Inferior parietal cortex (tissue), 1 donor: ENCODE data around the gene NANOS1.
A peak's percentile ranks its signal among the peaks of the same experiment; 100 is the strongest.
"Not testable (repeated sequence)": the region's sequence is repeated elsewhere in the genome, so short reads cannot be mapped to it uniquely, and the experiment has no call there.

ENCODE experiments used
- DNase-seq: peaks from one replicate; pipeline ENCODE4 v3.0.0-alpha.2; 2016; ENCODE audit errors: extremely low spot score

Gene NANOS1

GRCh38 chr10:119006451-119007210 is 22.9 kb upstream of the NANOS1 start:
- DNase-seq = peak; percentile 57

DNA sequence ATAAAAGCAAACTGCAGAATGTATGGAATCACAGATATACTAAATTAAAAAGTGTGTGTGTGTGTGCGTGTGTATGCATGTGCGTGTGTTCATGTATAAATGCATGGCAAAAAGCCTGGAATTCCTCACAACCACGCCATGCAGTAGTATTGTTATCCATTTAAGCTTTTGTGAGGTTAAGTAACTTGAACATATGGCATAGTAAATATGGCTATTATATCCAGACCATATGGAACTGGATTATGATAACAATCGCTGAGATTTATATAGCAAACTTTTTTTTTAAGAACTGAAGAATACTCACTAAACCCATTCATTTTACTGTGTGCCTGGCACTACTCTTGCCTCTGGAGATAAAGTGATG is 22.3 kb upstream of the NANOS1 start:
- DNase-seq = peak; percentile 22

GRCh38 chr10:119020627-119020946 is 8.9 kb upstream of the NANOS1 start:
- no peak for DNase-seq

GRCh38 chr10:119022846-119023552 is 6.5 kb upstream of the NANOS1 start:
- no peak for DNase-seq

GRCh38 chr10:119023553-119023868 is 6.0 kb upstream of the NANOS1 start:
- DNase-seq = no peak

DNA sequence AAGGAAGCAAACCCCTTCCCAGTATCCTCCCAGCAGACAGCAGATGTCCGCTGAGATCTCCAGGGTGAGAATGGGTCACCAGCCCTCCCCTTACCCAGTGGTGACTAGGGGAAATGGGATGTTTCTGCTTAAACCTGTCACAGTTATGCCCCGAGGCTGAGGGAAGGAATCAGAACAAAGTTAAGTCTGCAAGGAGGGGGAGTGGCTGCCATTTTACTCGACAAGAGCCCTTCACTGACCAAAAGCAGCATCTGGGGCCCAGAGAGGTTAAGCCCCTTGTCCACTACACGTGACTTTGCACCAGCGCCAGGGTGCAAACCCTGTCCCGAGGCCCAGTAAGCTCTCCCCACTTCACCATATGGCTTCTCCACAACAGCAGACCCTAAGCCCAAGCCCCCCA is 4.6 kb upstream of the NANOS1 start:
- DNase-seq = no peak

DNA sequence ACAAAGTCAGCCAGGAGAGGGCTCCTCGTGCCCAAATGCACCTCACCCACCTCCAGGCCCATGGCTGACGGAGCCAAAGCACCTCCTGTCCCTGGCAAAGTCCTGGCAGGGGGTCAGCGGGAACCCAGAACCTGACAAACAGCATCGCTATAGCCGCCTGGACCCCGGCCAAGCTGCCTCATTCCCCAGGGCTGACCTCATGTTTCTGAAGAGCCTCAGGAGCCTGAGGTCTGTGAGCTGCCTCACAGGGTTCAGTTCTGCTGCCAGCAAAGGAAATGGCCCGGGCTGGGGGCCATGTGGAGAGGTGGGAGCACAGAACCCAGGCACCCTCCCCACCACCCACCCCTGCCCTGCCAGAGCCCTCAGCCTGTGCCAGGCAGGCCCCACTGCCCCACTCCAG is 4.2 kb upstream of the NANOS1 start:
- no peak for DNase-seq

DNA sequence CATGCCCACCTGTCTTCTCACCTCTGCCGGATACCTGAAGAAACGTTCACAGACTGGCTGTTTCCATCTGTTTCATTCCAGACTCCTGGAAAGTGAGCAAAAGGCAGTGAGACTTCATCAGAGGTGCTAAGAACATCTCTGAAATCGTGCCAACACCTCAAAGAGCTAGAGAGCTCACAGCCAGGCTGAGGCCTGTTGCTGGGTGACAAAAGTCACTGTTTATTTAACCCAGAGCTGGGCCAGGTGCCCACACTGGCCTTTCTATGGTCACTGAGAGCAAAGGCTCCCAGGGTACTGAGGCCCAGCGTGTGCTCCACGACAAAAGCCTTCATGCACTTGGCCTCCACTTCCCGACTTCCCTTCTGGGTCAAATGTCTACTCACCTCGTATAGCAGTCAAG is 3.7 kb upstream of the NANOS1 start:
- DNase-seq = no peak

DNA sequence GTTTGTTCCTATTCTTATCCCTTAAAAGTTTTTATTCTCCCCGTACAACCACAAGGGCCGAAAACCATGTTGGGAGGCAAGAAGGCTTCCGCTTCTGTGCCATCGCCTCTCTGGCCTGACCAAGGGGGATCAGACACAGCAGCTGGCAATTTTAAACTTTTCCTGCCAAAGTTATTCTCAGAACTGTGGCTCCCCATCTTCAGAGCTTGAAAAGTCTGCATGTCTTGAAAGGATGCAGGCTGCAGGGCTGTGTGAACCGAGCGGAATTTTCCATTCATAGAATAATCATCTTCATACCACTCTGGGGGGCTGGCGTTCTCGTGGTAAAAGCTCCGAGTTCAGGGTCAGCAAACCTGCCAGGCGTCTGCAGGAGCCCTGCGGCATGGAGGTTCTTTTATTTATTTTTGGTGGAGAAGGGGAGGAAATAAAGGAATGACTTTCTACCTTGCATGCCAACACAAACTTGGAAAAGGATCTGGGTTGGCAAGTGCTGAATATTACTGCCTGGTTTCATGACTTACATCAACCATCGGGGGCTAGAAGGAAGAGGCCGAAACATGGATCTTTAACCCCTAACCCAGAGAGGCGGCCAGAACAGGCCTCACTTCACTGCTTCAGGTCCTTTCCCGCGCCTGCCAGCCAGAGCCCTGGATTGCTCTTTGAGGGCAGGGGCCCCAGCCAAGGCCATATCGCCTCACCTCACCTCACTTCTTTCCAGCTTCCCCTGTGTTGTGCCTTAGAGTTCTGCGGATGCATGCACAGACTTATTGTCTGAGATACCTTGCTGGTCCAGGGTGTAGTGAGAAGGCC is 3.0 kb upstream of the NANOS1 start:
- no peak for DNase-seq

DNA sequence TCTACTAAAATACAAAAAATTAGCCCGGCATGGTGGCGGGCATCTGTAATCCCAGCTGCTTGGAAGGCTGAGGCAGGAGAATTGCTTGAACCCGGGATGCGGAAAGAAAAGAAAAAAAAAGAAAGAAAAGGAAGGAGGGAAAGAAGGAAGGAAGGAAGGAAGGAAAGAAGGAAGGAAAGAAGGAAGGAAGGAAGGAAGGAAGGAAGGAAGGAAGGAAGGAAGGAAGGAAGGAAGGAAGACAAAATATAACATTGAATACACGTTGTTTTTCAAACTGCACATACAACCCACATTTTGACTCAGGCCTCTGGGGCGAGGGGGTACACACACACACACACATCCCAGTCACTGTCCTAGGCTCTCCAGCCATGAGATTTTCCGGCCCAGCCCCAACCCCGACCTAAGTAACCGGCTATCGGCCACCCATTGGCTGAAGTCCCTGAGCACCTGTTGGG is 1.0 kb upstream of the NANOS1 start:
- not testable (repeated sequence) for DNase-seq

GRCh38 chr10:119028900-119029612 is 458 bp upstream of the NANOS1 start:
- DNase-seq = peak; percentile 84

DNA sequence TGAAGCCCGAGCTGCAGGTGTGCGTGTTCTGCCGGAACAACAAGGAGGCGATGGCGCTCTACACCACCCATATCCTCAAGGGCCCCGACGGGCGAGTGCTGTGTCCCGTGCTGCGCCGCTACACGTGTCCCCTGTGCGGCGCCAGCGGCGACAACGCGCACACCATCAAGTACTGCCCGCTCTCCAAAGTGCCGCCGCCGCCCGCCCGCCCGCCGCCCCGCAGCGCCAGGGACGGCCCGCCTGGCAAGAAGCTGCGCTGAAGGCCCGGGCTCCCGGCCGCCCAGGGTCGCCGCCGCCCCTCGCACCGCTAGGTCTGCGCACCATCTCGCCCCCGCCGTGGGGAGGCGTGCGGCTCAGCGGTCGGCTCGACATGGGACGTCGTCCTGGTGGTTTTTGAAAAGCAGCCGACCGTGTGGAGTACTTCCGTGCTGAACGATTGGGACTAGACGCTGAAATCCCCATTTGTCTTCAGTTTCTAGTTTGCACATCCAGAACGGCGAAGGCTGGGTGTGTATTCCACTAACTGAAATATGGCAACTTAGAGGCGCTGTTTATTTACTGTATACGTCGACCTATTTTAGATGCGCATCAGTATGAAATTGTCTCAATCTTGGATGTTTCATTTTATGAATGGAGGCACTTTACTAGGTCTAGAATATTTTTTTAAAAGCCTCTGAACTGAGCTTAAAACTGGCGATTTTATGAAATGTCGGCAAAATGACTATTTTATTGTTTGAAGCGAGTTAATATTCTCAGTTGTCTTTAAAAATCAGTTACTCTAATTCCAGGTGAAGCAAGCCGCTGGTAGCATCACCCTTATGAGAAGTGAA is 1.1 kb downstream of the NANOS1 start:
- peak; percentile 21 for DNase-seq

DNA sequence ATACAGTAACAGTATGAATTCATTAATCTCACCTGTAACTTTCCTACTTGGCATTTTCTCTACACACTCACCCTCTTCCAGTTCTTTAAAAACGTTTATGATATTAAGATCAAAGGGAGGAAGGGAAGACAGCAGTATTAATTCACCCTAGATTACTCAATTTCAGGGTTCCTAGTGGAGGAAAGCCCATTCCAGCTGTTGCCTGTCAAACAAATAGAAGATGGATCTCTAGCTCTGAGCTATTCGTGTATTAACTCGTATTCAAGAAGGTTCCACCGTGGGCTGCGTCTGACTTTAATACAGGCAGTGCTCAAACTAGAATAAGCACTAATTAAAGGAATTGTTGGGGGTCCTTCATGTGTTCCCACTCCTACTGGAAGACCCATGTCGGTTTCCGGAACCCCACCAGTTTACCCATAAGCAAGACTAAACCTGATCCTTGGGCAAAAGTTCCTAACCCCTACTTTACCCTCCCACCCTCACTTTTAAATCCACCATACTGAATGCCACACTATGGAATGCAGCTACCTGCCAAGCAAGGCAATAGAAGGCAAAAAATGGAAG is 2.1 kb downstream of the NANOS1 start:
- DNase-seq = no peak

GRCh38 chr10:119039161-119039560 is 9.6 kb downstream of the NANOS1 start:
- no peak for DNase-seq

GRCh38 chr10:119041326-119041725 is 11.8 kb downstream of the NANOS1 start:
- DNase-seq = no peak

DNA sequence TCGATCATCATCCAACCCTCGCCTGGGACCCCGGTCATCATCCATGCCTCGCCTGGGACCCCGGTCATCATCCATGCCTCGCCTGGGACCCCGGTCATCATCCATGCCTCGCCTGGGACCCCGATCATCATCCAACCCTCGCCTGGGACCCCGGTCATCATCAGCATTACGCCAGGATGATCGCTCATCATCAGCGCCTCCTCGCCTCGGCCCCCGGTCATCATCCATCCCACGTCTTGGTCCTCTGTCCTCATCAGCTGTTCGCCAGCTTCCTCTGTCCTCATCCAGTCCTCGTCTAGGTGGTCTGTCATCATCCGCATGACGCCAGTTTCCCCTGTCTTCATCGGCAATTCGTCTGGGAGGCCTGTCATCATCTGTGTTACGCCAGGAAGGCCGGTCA is 12.7 kb downstream of the NANOS1 start:
- no peak for DNase-seq

- no peak for DNase-seq
These were observed 16.0 kb downstream of the NANOS1 start for GRCh38 chr10:119045561-119045960.

GRCh38 chr10:119049361-119049760 is 19.8 kb downstream of the NANOS1 start:
- DNase-seq = no peak

GRCh38 chr10:119049777-119050176 is 20.3 kb downstream of the NANOS1 start:
- DNase-seq = no peak

GRCh38 chr10:119051775-119052174 is 22.3 kb downstream of the NANOS1 start:
- no peak for DNase-seq

- no peak for DNase-seq
These were observed 26.0 kb downstream of the NANOS1 start for GRCh38 chr10:119055472-119055871.
